Mucosa of descending colon (tissue), 3 donors: ENCODE results near the gene ZNF804B. TPM values are rescaled to one million over a fixed set of nuclear protein-coding genes. Genes with fewer than 3 reads are reported as not detected.

Experiments used
- ATAC-seq: fragments of 200-7000 bp; cut with Tn5 transposase; one replicate; pipeline ENCODE4 v1.9.1; 2020; ENCODE audit warnings: mild to moderate bottlenecking, moderate library complexity
- DNase-seq, 3 donors: peaks; one replicate each; pipeline ENCODE4 v3.0.0-alpha.2; 2020
- H3K36me3 ChIP-seq: fragments of 200-600 bp; one replicate; pipeline ENCODE4 v1.8.0; 2021; ENCODE audit warnings: low read depth, mild to moderate bottlenecking
- H3K4me1 ChIP-seq: fragments of 200-600 bp; one replicate; pipeline ENCODE4 v1.8.0; 2021; ENCODE audit warnings: low read depth, mild to moderate bottlenecking
- H3K4me3 ChIP-seq: fragments of 200-600 bp; one replicate; pipeline ENCODE4 v1.8.0; 2021; ENCODE audit warnings: mild to moderate bottlenecking
- H3K9me3 ChIP-seq: fragments of 200-600 bp; one replicate; pipeline ENCODE4 v1.8.0; 2021; ENCODE audit warnings: mild to moderate bottlenecking
- CTCF ChIP-seq: fragments of 200-600 bp; IDR thresholded peaks from one replicate; pipeline ENCODE4 v1.8.0; 2022; ENCODE audit warnings: antibody characterized with exemption, mild to moderate bottlenecking
- intact Hi-C, 2 donors: fragments of 100-400 bp; cut with DNase I in 1 of 2; cut with micrococcal nuclease in 1 of 2; formaldehyde crosslinking; loops; one replicate each; pipeline versions ENCODE4 v1.11.0 to v1.11.1; 2022; cut with DNase I, micrococcal nuclease
- total RNA-seq, 3 donors: library from RNA; stranded (reverse); fragmentation: NEBNext Ultra II Directional in 2 of 3; extraction: Animal tissue kit (Norgen Biotek cat#: 25700) in 2 of 3; gene quantifications; one replicate each; pipeline versions ENCODE4 v1.2.1 to v1.2.4, GENCODE V29; 2021 to 2023
- donor health status: DM: no; HTN: no; CAD: no; lungs with moderate emphysema.
- donor health status: DM: no; HTN: no; CAD: no.
- donor health status: DM: no; HTN: yes; CAD: no.

The ZNF804B gene
- total RNA-seq, 3 donors from 2014 or later = 0.06 TPM; not detected in 2

DNA sequence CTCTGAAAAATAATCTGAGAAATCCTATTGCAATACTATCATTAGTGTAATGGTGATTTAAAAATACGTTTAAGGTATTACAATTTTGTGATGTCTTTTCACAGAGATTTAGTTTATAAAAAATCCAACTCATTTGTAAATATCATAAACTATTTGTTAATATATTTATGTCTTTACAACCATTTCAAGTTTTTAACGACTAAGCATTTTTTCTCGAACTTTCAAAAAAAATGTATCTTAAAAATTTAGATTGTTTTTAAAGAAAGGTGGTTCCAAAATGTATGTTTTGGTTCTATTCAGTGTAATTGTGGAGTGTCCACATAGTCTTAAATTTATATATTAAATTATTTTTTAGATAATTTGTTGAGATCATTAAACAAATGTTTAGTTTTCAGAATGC is 170.2 kb downstream of the ZNF804B start:
- Histone ChIP-seq H3K9me3 (no peaks in the 10 kb centered on the region), H3K4me1 (no peaks in the 10 kb centered on the region), H3K36me3 (no peaks in the 10 kb centered on the region), H3K4me3 (no peak overlapping the region)
- intact Hi-C loops = no loop called here
- no peak for TF ChIP-seq CTCF
- ATAC-seq (no peak), DNase-seq (no peak)

DNA sequence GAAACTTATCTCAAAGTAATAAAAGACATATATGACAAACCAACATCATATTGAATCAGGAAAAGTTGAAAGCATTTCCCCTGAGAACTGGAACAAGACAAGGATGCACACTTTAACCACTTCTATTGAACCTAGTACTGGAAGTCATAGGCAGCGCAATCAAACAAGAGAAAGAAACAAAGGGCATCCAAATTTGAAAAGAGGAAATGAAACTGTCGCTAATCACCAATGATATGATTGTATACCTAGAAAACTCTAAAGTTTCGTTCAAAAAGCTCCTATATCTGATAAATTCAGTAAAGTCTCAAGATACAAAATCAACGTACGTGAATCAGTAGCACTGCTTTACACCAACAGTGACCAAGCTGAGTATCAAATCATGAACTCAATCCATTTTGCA is 173.8 kb downstream of the ZNF804B start:
- DNase-seq (no peak), ATAC-seq (no peak)
- H3K36me3 ChIP-seq = no peaks in the 10 kb centered on the region
- intact Hi-C loops = no loop called here
- H3K9me3 ChIP-seq = no peaks in the 10 kb centered on the region
- no peak overlapping the region for H3K4me3 ChIP-seq
- TF ChIP-seq CTCF = no peak
- H3K4me1 ChIP-seq = no peaks in the 10 kb centered on the region

- Histone ChIP-seq H3K4me1 (no peaks in the 10 kb centered on the region), H3K36me3 (no peaks in the 10 kb centered on the region), H3K9me3 (no peaks in the 10 kb centered on the region), H3K4me3 (no peak overlapping the region)
- intact Hi-C loops = no loop called here
- TF ChIP-seq CTCF = no peak
- no peak for DNase-seq
- ATAC-seq = no peak
Measured at GRCh38 chr7:88942815-88943501, 183.5 kb downstream of the ZNF804B start.

DNA sequence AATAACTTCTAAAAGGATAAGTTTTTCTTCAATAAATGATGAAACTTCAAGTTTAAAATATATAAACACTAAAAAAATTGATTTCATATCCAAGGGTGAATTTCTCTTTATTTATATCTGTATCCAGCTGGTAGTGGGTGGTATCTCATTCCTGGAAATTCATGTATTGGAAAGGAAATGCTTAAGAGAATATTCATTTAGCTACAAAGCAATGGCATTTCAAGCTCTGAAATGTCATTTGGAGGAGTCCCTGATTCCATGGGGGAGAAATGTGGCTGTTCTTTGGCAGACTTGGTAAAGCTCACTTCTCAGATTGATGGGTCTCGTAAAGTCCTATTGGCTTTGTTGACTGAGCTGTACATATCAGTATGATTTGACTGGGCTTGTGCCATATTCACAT is 192.3 kb downstream of the ZNF804B start:
- H3K4me3 ChIP-seq = no peak overlapping the region
- no peaks in the 10 kb centered on the region for H3K4me1 ChIP-seq
- H3K9me3 ChIP-seq = no peaks in the 10 kb centered on the region
- no peaks in the 10 kb centered on the region for H3K36me3 ChIP-seq
- TF ChIP-seq CTCF = no peak
- intact Hi-C loops = no loop called here
- no peak for ATAC-seq
- DNase-seq = no peak

- Histone ChIP-seq H3K9me3 (no peaks in the 10 kb centered on the region), H3K4me3 (no peak overlapping the region), H3K4me1 (no peaks in the 10 kb centered on the region), H3K36me3 (no peaks in the 10 kb centered on the region)
- intact Hi-C loops = no loop called here
- DNase-seq (no peak), ATAC-seq (no peak)
- TF ChIP-seq CTCF = no peak
Measured at GRCh38 chr7:88964418-88964817, 204.9 kb downstream of the ZNF804B start.

DNA sequence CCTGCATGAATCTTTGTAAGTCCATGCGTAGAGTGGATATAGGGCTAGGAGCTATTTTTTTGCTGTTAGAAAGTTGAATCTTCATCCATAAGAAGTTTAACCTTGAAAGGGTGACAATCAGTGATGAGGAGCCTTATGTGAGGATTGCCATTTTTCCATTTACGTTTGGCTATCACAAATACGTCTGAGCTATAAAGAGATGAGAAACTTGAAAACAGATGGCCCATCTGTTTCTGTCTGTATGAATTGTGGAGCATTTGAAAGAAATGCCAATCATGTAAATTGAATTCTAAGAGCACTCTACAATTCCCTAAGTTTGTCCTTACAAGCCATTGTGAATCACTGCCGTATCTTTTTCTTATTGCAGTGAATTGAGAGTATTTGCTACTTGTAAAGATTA is 205.9 kb downstream of the ZNF804B start:
- intact Hi-C loops = no loop called here
- Histone ChIP-seq H3K4me1 (no peaks in the 10 kb centered on the region), H3K4me3 (no peak overlapping the region), H3K9me3 (no peaks in the 10 kb centered on the region), H3K36me3 (no peaks in the 10 kb centered on the region)
- no peak for DNase-seq
- ATAC-seq = no peak
- no peak for TF ChIP-seq CTCF
